IPS-18a (cell line): Measurements from ENCODE around the gene ATP1B1.
"Not testable (repeated sequence)": the region's sequence is repeated elsewhere in the genome, so short reads cannot be mapped to it uniquely, and the experiment has no call there.

Source experiments
- H3K27ac ChIP-seq: one replicate; pipeline ENCODE4 v1.5.1; 2013; ENCODE audit warnings: low read length
- H3K27me3 ChIP-seq: one replicate; pipeline ENCODE4 v1.6.1; 2013; ENCODE audit warnings: mild to moderate bottlenecking, low read length; ENCODE audit not compliant: control insufficient read depth, insufficient read depth
- H3K36me3 ChIP-seq: one replicate; pipeline ENCODE4 v1.6.1; 2013; ENCODE audit warnings: low read depth, low read length; ENCODE audit not compliant: control insufficient read depth
- H3K4me1 ChIP-seq: one replicate; pipeline ENCODE4 v1.6.1; 2013; ENCODE audit warnings: low read depth, low read length; ENCODE audit not compliant: control insufficient read depth
- H3K4me3 ChIP-seq: one replicate; pipeline ENCODE4 v1.5.1; 2013; ENCODE audit warnings: low read length
- H3K9ac ChIP-seq: one replicate; pipeline ENCODE4 v1.6.1; 2013; ENCODE audit warnings: mild to moderate bottlenecking, low read length, moderate library complexity
- H3K9me3 ChIP-seq: one replicate; pipeline ENCODE4 v1.6.1; 2013; ENCODE audit warnings: low read depth, low read length; ENCODE audit not compliant: control insufficient read depth

The ATP1B1 gene

GRCh38 chr1:169119405-169119804, 12.9 kb downstream of the ATP1B1 start:
- Histone ChIP-seq H3K4me1 (no peaks in the 10 kb centered on the region), H3K27ac (no peak overlapping the region), H3K36me3 (peaks cover 6% of the 10 kb centered on the region), H3K9me3 (no peaks in the 10 kb centered on the region), H3K27me3 (no peaks in the 10 kb centered on the region), H3K9ac (no peak overlapping the region), H3K4me3 (no peak overlapping the region)

GRCh38 chr1:169120066-169120465, 13.6 kb downstream of the ATP1B1 start:
- no peak overlapping the region for H3K27ac ChIP-seq
- H3K36me3 ChIP-seq, result peaks cover 11% of the 10 kb centered on the region
- no peaks in the 10 kb centered on the region for H3K4me1 ChIP-seq
- no peak overlapping the region for H3K9ac ChIP-seq
- no peak overlapping the region for H3K4me3 ChIP-seq
- no peaks in the 10 kb centered on the region for H3K27me3 ChIP-seq
- H3K9me3 ChIP-seq, result no peaks in the 10 kb centered on the region

- H3K4me1 ChIP-seq, result no peaks in the 10 kb centered on the region
- peaks cover 24% of the 10 kb centered on the region for H3K36me3 ChIP-seq
- no peak overlapping the region for H3K27ac ChIP-seq
- H3K27me3 ChIP-seq, result no peaks in the 10 kb centered on the region
- no peak overlapping the region for H3K4me3 ChIP-seq
- H3K9ac ChIP-seq, result no peak overlapping the region
- H3K9me3 ChIP-seq, result no peaks in the 10 kb centered on the region
These were observed 14.8 kb downstream of the ATP1B1 start for GRCh38 chr1:169121146-169121923.

- H3K4me1 ChIP-seq, result no peaks in the 10 kb centered on the region
- no peaks in the 10 kb centered on the region for H3K9me3 ChIP-seq
- H3K9ac ChIP-seq, result no peak overlapping the region
- peaks cover 37% of the 10 kb centered on the region for H3K36me3 ChIP-seq
- no peaks in the 10 kb centered on the region for H3K27me3 ChIP-seq
- H3K27ac ChIP-seq, result no peak overlapping the region
- no peak overlapping the region for H3K4me3 ChIP-seq
These were observed 16.5 kb downstream of the ATP1B1 start for GRCh38 chr1:169122976-169123375.

GRCh38 chr1:169124459-169124858, 18.0 kb downstream of the ATP1B1 start:
- Histone ChIP-seq H3K27ac (no peak overlapping the region), H3K9ac (no peak overlapping the region), H3K4me3 (no peak overlapping the region), H3K27me3 (no peaks in the 10 kb centered on the region), H3K9me3 (no peaks in the 10 kb centered on the region), H3K4me1 (no peaks in the 10 kb centered on the region), H3K36me3 (peaks cover 50% of the 10 kb centered on the region)

- H3K4me1 ChIP-seq, result not testable (repeated sequence)
- peaks cover 54% of the 10 kb centered on the region for H3K36me3 ChIP-seq
These were observed 19.1 kb downstream of the ATP1B1 start for GRCh38 chr1:169125597-169125996.

GRCh38 chr1:169126335-169126734, 19.8 kb downstream of the ATP1B1 start:
- H3K4me1 ChIP-seq, result no peaks in the 10 kb centered on the region
- H3K36me3 ChIP-seq, result peaks cover 60% of the 10 kb centered on the region
- no peak overlapping the region for H3K9ac ChIP-seq
- no peak overlapping the region for H3K27ac ChIP-seq
- H3K4me3 ChIP-seq, result no peak overlapping the region
- H3K9me3 ChIP-seq, result no peaks in the 10 kb centered on the region
- H3K27me3 ChIP-seq, result no peaks in the 10 kb centered on the region

More at GRCh38 chr1:169125597-169125996, 19.1 kb downstream of the ATP1B1 start:
- H3K4me3 ChIP-seq, H3K27ac ChIP-seq, H3K9me3 ChIP-seq, H3K27me3 ChIP-seq, H3K9ac ChIP-seq: not testable (repeated sequence)

GRCh38 chr1:169127305-169127704, 20.8 kb downstream of the ATP1B1 start:
- Histone ChIP-seq H3K27me3 (no peaks in the 10 kb centered on the region), H3K9me3 (no peaks in the 10 kb centered on the region), H3K4me3 (no peak overlapping the region), H3K27ac (no peak overlapping the region), H3K4me1 (no peaks in the 10 kb centered on the region), H3K36me3 (peaks cover 66% of the 10 kb centered on the region), H3K9ac (no peak overlapping the region)

- peaks cover 2% of the 10 kb centered on the region for H3K4me1 ChIP-seq
- H3K4me3 ChIP-seq, result no peak overlapping the region
- no peaks in the 10 kb centered on the region for H3K27me3 ChIP-seq
- no peaks in the 10 kb centered on the region for H3K9me3 ChIP-seq
- no peak overlapping the region for H3K9ac ChIP-seq
- H3K27ac ChIP-seq, result no peak overlapping the region
- H3K36me3 ChIP-seq, result peaks cover 66% of the 10 kb centered on the region
These were observed 22.1 kb downstream of the ATP1B1 start for GRCh38 chr1:169128562-169128961.

GRCh38 chr1:169129109-169129784, 22.8 kb downstream of the ATP1B1 start:
- H3K9me3 ChIP-seq, result no peaks in the 10 kb centered on the region
- peaks cover 66% of the 10 kb centered on the region for H3K36me3 ChIP-seq
- no peak overlapping the region for H3K9ac ChIP-seq
- no peak overlapping the region for H3K4me3 ChIP-seq
- no peak overlapping the region for H3K27ac ChIP-seq
- H3K27me3 ChIP-seq, result no peaks in the 10 kb centered on the region
- peaks cover 3% of the 10 kb centered on the region for H3K4me1 ChIP-seq

- H3K9ac ChIP-seq, result no peak overlapping the region
- peaks cover 52% of the 10 kb centered on the region for H3K36me3 ChIP-seq
- peaks cover 6% of the 10 kb centered on the region for H3K4me1 ChIP-seq
- H3K4me3 ChIP-seq, result no peak overlapping the region
- H3K27ac ChIP-seq, result no peak overlapping the region
- H3K9me3 ChIP-seq, result no peaks in the 10 kb centered on the region
- H3K27me3 ChIP-seq, result no peaks in the 10 kb centered on the region
These were observed 24.2 kb downstream of the ATP1B1 start for GRCh38 chr1:169130683-169131082.
